H1 (cell line): Measurements from ENCODE around the gene LTA.

Experiments
- ATF3 ChIP-seq: IDR thresholded peaks from 2 replicates; pipeline ENCODE4 v1.6.1; 2011; ENCODE audit warnings: low read depth, mild to moderate bottlenecking, low read length; ENCODE audit not compliant: insufficient read depth
- CBX5 ChIP-seq: fragments of 300-800, 300-1000 bp; sonication (generic); IDR thresholded peaks from 2 replicates; pipeline ENCODE4 v1.7.1; 2016; ENCODE audit warnings: antibody characterized with exemption, low read length, low read depth
- CTCF ChIP-seq, 3 experiments: IDR thresholded peaks; 1 replicate in 2 of 3; 2 replicates in 1 of 3; pipeline versions ENCODE4 v1.5.1 to v1.6.1; 2011; ENCODE audit warnings: low read length in 3 of 3, mild to moderate bottlenecking in 3 of 3, inconsistent platforms in 2 of 3, low read depth in 1 of 3, moderate library complexity in 1 of 3; ENCODE audit not compliant: insufficient read depth in 1 of 3; ENCODE audit errors: control extremely low read depth in 1 of 3
- EP300 ChIP-seq, 2 experiments: IDR thresholded peaks; 1 replicate in 1 of 2; 2 replicates in 1 of 2; pipeline ENCODE4 v1.6.1; 2011 to 2012; ENCODE audit warnings: low read depth in 2 of 2, low read length in 2 of 2, mild to moderate bottlenecking in 2 of 2, borderline replicate concordance in 1 of 2, inconsistent platforms in 1 of 2, moderate library complexity in 1 of 2
- NRF1 ChIP-seq: IDR thresholded peaks from 2 replicates; pipeline ENCODE4 v1.6.1; 2011; ENCODE audit warnings: mild to moderate bottlenecking, low read depth, low read length, improper control_type of control experiment
- POLR2AphosphoS5 ChIP-seq: IDR thresholded peaks from 2 replicates; pipeline ENCODE4 v1.6.1; 2011; ENCODE audit warnings: low read depth, low read length
- TEAD4 ChIP-seq: IDR thresholded peaks from 2 replicates; pipeline ENCODE4 v1.6.1; 2012; ENCODE audit warnings: low read depth, low read length, inconsistent platforms, mixed read lengths
- ZNF274 ChIP-seq: IDR thresholded peaks from 2 replicates; pipeline ENCODE4 v1.7.0; 2012; ENCODE audit warnings: low read length, borderline replicate concordance; ENCODE audit errors: extremely low read depth

- TF ChIP-seq POLR2AphosphoS5 (no peak; the same call in 1 of the 2 replicates), TEAD4 (no peak), NRF1 (no peak), ZNF274 (no peak), ATF3 (no peak), CTCF (IDR thresholded peaks at IDR 0.05; ENCODE audit: control extremely low read depth in 1 of 3, insufficient read depth in 1 of 3, low read depth in 1 of 3, low read length in 3 of 3) (no peak), EP300 (IDR thresholded peaks at IDR 0.05; ENCODE audit: borderline replicate concordance in 1 of 2, low read depth in 2 of 2, low read length in 2 of 2) (no peak), CBX5 (no peak)
These were observed 30.9 kb upstream of the LTA start for GRCh38 chr6:31541059-31541657.
